Mucosa of stomach (tissue), 1 donor: ENCODE data around the gene GART.

Experiments
- H3K27me3 ChIP-seq: one replicate; pipeline ENCODE4 v1.7.0; 2013; ENCODE audit warnings: mild to moderate bottlenecking, low read length; ENCODE audit not compliant: control insufficient read depth, insufficient read depth
- H3K36me3 ChIP-seq: one replicate; pipeline ENCODE4 v1.7.0; 2013; ENCODE audit warnings: low read length; ENCODE audit not compliant: control insufficient read depth, insufficient read depth
- H3K4me1 ChIP-seq: one replicate; pipeline ENCODE4 v1.7.0; 2013; ENCODE audit warnings: mild to moderate bottlenecking, low read length; ENCODE audit not compliant: control insufficient read depth, insufficient read depth
- H3K4me3 ChIP-seq: one replicate; pipeline ENCODE4 v1.7.0; 2013; ENCODE audit warnings: low read length
- H3K9ac ChIP-seq: one replicate; pipeline ENCODE4 v1.7.0; 2013; ENCODE audit warnings: mild to moderate bottlenecking, low read length, moderate library complexity
- H3K9me3 ChIP-seq: one replicate; pipeline ENCODE4 v1.7.0; 2013; ENCODE audit warnings: mild to moderate bottlenecking, low read length, moderate library complexity; ENCODE audit not compliant: control insufficient read depth
- donor health status: Pancreatic carcinoma.

Gene GART

DNA sequence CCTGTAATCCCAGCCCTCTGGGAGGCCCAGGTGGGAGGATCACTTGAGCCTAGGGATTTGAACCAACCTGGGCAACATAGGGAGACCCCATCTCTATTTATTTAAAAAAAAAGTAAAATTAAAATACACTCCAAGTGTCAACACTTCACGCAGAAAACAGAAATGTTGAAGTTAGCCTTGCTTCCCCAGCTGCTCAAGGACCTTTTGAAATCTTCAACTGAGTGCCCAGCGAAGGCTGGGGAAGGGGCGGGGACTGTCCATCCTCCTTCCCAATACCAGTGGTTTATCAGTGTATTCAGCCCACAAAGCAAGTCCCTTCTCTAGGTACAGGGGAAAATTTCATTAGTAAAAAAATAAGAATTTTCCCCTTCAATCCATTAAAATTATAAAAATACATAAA lies 48.2 kb downstream of the GART start:
- H3K27me3 ChIP-seq = no peaks in the 10 kb centered on the region

DNA sequence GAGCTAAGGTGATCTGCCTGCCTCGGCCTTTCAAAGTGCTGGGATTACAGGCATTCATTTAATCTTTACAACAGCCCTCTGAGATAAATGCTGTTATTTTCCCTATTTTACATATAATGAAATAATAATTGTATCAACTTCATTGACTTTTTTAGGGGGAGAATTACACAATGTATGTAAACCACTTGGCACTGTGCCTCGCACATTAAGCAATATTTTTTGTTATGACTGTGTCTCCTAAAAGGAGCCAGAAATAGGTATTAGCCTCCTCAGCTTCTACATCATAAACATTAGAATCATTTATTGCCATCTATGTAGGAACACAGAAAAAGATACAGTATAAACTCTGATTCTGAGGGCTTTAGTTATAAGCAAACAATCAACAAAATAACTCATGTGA lies 49.3 kb downstream of the GART start:
- Histone ChIP-seq H3K9me3 (no peaks in the 10 kb centered on the region), H3K9ac (no peak overlapping the region), H3K4me3 (no peak overlapping the region), H3K27me3 (no peaks in the 10 kb centered on the region), H3K4me1 (no peaks in the 10 kb centered on the region), H3K36me3 (no peaks in the 10 kb centered on the region)

More for the DNA sequence above, 48.2 kb downstream of the GART start:
- Histone ChIP-seq H3K4me3 (no peak overlapping the region), H3K36me3 (no peaks in the 10 kb centered on the region), H3K9me3 (no peaks in the 10 kb centered on the region), H3K9ac (no peak overlapping the region), H3K4me1 (no peaks in the 10 kb centered on the region)

DNA sequence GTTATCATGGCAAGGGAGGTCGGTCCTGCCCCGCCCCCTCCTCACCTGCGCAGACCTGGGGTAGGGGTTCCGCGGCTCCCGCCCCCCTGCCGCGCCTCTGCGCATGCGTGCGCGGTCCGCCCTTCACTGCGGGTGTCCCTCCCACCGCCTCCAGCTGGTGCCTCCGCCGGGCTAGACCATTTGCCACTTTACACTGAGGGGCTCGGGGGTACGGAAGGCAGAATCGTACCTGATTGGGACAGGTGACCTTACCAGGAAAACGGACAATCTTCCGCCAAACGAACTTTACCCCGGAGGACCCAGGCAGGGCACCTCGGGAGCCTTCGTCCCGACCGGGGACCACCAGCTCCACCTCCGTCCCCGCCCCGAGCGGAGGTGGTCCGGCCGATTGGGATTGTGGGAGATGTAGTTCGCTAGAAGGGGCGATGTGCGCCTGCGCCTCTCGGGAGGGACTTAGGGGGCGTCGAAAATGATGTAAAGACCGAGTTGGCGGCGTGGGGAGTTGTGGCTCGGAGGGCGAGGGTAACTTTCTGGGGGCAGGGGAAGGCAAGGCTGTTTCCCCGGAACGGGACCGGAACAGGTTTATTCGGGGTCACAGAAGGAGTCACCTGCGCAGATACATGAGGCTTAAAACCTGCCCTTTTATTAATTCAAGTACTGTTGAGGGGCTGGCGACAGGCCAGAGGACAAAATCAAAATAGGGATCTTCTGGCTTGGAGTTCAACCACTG lies 50.4 kb downstream of the GART start, which contains the start of gene DNAJC28:
TSS of gene DNAJC28 (minus strand) at position 344 of the 730 bp plus-strand sequence. CDS start 2,323 bp downstream, outside the sequence.
- Histone ChIP-seq H3K9ac (peak within 1 kb of the TSS; percentile 78), H3K27me3 (no peaks in the 10 kb centered on the region), H3K36me3 (no peaks in the 10 kb centered on the region), H3K4me3 (peak within 1 kb of the TSS; percentile 86), H3K9me3 (no peaks in the 10 kb centered on the region), H3K4me1 (no peaks in the 10 kb centered on the region)

DNA sequence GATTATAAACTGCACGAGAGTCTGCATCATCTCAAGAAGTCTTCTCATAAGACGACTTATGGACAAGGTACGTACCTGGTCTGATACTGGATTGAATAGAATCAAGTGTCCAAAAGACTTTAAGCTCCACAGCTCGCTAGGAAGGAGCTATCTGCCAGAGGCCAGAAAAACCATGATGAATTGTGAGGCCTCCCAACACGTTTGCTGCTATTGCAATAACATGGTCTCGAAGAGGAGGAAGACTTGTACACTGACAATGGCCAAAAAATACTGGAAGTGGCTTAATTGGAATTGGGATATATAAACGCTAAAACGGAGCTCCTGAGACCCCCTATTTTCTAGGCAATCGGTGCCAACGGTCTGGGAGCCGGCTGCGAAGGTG lies 50.9 kb downstream of the GART start:
- peak overlapping the region; percentile 86 for H3K4me3 ChIP-seq
- H3K27me3 ChIP-seq = no peaks in the 10 kb centered on the region
- H3K36me3 ChIP-seq = no peaks in the 10 kb centered on the region
- H3K9me3 ChIP-seq = no peaks in the 10 kb centered on the region
- peak overlapping the region; percentile 78 for H3K9ac ChIP-seq
- H3K4me1 ChIP-seq = no peaks in the 10 kb centered on the region

DNA sequence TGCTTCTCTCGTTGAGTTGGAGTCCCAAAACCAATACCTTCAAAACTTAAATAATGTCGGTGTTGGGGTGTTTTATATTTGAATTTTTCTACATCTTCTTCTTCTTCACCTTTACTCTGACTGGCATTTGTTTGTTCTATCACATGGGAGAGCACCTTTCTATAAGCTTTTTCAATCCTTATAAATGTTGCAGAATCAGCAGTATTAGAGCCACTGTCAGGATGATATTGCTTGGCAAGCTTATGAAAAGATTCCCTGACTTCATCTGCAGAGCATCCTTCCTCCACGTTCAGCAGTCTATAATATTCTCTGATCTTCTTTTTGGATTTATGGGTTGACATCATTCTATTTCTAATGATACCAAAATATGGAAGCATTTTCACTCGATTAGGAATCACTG lies 53.0 kb downstream of the GART start:
- Histone ChIP-seq H3K4me3 (no peak overlapping the region), H3K36me3 (no peaks in the 10 kb centered on the region)

DNA sequence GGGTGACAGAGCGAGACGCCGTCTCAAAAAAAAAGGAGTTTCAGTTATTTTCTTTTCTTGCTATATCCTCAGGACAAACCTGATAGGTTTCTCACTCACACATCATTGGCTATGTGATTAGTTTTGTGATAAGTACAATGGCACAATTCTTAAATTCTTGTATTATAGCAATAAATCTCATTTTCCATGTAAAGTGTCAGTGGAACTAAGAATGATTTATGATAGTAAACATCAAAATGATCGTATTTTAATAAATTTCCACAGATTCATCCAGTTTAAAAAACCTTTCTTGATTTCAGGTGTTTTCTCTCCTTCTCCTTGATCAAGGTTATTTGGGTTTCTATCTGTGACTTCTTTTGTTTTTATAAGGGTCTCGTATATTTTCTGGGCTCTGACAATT lies 53.9 kb downstream of the GART start:
- no peaks in the 10 kb centered on the region for H3K27me3 ChIP-seq
- H3K36me3 ChIP-seq = no peaks in the 10 kb centered on the region

More for the DNA sequence above, 53.0 kb downstream of the GART start:
- H3K27me3 ChIP-seq = no peaks in the 10 kb centered on the region
- no peak overlapping the region for H3K9ac ChIP-seq
- H3K9me3 ChIP-seq = no peaks in the 10 kb centered on the region
- H3K4me1 ChIP-seq = no peaks in the 10 kb centered on the region

DNA sequence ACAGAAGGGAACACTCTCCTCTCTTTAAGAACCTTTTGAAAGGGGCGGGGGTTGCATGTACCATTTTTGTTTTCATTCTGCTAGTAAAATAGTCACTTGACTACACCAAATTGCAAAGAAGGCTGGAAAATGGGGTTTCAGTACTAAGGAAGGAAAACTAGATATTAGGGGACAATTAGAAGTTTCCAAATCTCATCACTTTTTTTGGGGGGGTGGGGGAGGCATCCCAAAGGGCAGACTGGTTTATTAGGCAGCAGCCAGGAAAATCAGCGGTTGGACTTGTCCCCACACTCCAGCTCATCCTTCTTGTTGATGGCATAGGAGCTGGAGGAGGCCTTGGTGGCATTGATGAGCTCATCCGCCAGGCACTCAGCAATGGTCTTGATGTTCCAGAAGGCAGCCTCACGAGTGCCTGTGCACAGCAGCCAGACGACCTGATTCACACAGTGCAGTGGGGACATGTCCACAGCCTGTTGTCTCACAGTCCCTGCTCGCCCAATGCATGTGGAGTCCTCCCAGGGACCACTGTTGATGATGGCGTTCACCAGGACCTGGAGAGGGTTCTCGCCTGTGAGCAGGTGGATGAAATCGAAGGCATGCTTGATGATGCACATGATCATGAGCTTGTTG lies 60.5 kb downstream of the GART start:
- H3K9me3 ChIP-seq = no peaks in the 10 kb centered on the region

More for the DNA sequence above, 53.9 kb downstream of the GART start:
- H3K9me3 ChIP-seq = no peaks in the 10 kb centered on the region
- no peak overlapping the region for H3K9ac ChIP-seq
- H3K4me3 ChIP-seq = no peak overlapping the region
- no peaks in the 10 kb centered on the region for H3K4me1 ChIP-seq

DNA sequence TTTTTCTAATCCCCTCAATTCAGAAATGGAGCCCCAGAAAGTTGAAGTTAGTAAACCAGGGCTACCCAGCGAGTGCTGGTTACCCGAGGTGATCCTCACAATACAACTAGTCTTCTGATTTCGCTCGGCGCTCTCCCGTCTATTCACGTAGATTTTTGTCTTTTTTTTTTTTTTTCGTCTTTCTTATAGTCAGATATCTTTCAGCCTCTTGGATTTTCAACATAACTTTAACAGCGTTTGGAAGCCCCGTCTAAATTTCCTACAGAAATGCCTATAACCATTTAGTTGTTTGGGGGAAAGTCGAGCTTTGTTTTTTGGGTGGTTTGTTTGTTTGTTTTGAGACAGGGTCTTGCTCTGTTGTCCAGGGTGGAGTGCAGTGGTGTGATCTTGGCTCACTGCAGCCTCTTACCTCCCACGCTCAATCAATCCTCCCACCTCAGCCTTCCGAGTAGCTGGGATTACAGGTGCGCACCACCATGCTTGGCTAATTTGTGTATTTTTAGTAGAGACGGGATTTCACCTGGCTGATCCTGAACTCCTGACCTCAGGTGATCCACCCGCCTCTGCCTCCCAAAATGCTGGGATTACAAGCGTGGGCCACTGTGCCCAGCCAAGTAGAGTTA lies 61.3 kb downstream of the GART start:
- Histone ChIP-seq H3K27me3 (no peaks in the 10 kb centered on the region), H3K9ac (peak overlapping the region; percentile 66), H3K36me3 (no peaks in the 10 kb centered on the region), H3K9me3 (no peaks in the 10 kb centered on the region), H3K4me1 (no peaks in the 10 kb centered on the region), H3K4me3 (peak overlapping the region; percentile 76)

More for the DNA sequence above, 60.5 kb downstream of the GART start:
- Histone ChIP-seq H3K4me3 (no peak overlapping the region), H3K36me3 (no peaks in the 10 kb centered on the region), H3K9ac (no peak overlapping the region), H3K4me1 (no peaks in the 10 kb centered on the region), H3K27me3 (no peaks in the 10 kb centered on the region)

DNA sequence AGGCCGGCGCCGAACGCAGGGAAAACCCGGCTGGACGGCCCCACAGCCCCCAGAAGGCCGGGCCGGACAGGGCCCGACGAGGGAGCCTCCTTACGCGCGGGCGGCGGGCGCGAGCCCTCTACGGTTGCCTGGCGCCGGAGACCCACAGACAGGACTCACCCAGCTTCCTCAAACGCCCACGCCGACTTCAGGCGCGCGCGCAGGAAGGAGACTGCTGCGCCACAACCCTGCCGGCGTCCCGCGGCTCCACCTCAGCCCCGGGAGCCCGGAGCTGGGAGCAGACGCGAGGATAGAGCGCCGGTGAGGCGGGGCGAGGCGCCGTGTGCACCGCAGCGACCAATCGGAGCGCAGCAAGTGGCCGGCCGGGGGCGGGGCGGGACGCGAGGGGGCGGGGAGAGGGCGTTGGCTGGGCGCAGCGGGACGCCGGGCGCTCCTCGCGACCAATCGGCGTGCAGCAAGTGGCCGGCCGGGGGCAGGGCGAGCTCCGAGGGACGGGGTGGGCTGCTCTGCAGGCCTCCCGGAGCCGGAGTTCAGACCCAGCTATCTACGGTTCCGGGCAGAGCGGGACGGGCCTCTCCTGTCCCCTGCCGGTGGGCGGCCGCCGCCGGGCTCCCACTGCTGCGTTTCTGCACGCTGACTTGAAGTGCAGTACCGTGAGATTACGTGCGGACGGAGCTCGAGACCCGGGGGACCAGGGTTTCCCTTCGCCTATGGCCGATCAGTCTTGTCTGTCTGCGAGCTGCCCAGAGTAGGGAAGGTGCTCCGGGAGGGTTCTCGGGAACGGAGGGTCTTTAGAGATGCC lies 62.0 kb downstream of the GART start, which contains the start of gene TMEM50B:
TSS of gene TMEM50B (minus strand) at position 296 of the 802 bp plus-strand sequence. CDS start 11,089 bp downstream, outside the sequence.
- Histone ChIP-seq H3K9me3 (no peaks in the 10 kb centered on the region), H3K27me3 (no peaks in the 10 kb centered on the region), H3K4me1 (no peaks in the 10 kb centered on the region), H3K9ac (peak within 1 kb of the TSS; percentile 93), H3K4me3 (peak within 1 kb of the TSS; percentile 77), H3K36me3 (no peaks in the 10 kb centered on the region)

DNA sequence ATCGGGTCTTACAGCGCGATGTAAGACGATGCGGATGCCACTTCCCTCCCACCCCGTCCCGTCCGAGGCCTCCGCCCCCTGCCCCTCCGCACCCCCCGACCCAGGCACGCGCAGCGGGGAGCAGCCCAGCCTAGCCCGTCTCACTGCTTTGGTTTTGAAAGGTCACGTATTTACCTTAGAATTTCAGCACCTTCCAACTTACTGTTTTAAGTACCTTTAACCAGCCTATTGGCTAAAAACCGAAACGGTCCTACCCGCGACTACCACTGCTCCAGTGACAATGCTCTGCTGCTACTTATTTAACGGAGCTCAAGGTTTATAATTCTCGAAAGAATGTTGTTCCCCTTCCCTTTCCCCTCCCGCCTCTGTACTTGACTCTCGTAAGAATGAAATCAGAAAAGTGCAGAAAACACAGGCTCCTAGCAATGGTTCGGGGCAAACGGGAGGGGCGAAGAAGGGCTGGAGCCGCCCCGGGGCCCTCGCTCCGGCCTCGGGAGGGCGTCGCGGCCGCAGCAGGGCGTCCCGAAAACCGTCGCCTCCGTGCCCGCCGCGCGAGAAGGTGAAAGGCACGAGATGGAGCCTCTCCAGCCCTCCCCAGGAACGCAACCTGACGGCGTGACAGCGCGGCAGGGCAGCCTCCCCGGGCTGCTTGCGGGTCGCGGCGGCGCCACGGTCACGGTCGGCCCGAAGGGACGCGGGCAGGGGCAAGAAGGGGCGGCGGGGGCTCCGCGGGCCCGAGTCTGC lies 62.8 kb downstream of the GART start:
- H3K36me3 ChIP-seq = no peaks in the 10 kb centered on the region
- H3K9ac ChIP-seq = peak overlapping the region; percentile 93
- no peaks in the 10 kb centered on the region for H3K27me3 ChIP-seq
- no peaks in the 10 kb centered on the region for H3K9me3 ChIP-seq
- H3K4me1 ChIP-seq = no peaks in the 10 kb centered on the region
- H3K4me3 ChIP-seq = peak overlapping the region; percentile 77

DNA sequence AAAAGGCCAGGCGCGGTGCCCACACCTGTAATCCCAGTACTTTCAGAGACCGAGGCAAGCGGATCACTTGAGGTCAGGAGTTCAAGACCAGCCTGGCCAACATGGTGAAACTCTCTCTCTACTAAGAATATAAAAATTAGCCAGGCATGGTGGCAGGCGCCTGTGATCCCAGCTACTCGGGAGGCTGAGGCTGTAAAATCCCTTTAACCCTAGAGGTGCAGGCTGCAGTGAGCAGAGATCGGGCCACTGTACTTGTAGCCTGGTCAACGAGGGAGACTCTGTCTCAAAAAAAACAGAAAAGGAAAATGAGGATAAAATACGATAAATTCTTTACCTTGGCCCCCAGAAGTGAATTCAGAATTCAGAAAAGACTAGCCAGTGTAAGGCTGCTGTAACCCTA lies 63.7 kb downstream of the GART start:
- H3K4me1 ChIP-seq = no peaks in the 10 kb centered on the region
- no peaks in the 10 kb centered on the region for H3K27me3 ChIP-seq
- no peaks in the 10 kb centered on the region for H3K9me3 ChIP-seq
- no peak overlapping the region for H3K4me3 ChIP-seq
- peak overlapping the region; percentile 93 for H3K9ac ChIP-seq
- no peaks in the 10 kb centered on the region for H3K36me3 ChIP-seq
